Endothelial cell of hepatic sinusoid (primary cell): ENCODE data around the gene SLC37A4.
"Not testable (repeated sequence)": the region's sequence is repeated elsewhere in the genome, so short reads cannot be mapped to it uniquely, and the experiment has no call there.

Source experiments
- in situ Hi-C: cut with HindIII; loops from 2 replicates; pipeline ENCODE4 v1.10.0; 2017; ENCODE audit warnings: low sequenced_read_pairs

Gene SLC37A4

GRCh38 chr11:119030329-119031047, at the start of gene SLC37A4:
Gene SLC37A4, minus strand, starts transcription at chr11:119030877.
- in situ Hi-C loops = no loop called here

GRCh38 chr11:119078675-119079420, 48.2 kb upstream of the SLC37A4 start:
- in situ Hi-C loops = no loop called here

GRCh38 chr11:119077839-119078238, 47.2 kb upstream of the SLC37A4 start:
- in situ Hi-C loops = no loop called here

GRCh38 chr11:119067371-119068222, 36.9 kb upstream of the SLC37A4 start, which contains the start of gene VPS11:
Gene VPS11, plus strand, starts transcription at chr11:119067818. Its CDS starts 6 bp downstream, at chr11:119067824.
- in situ Hi-C loops = no loop called here

GRCh38 chr11:119065369-119065768, 34.7 kb upstream of the SLC37A4 start:
- in situ Hi-C loops = no loop called here

- in situ Hi-C loops = no loop called here
These were observed 32.1 kb upstream of the SLC37A4 start for GRCh38 chr11:119062779-119063178.

GRCh38 chr11:119061256-119061655, 30.6 kb upstream of the SLC37A4 start:
- in situ Hi-C loops = no loop called here

- in situ Hi-C loops = not testable (repeated sequence)
These were observed 28.5 kb upstream of the SLC37A4 start for GRCh38 chr11:119059128-119059527.

GRCh38 chr11:119057000-119057769, 26.5 kb upstream of the SLC37A4 start, which contains the start of gene HYOU1:
Gene HYOU1, minus strand, starts transcription at chr11:119057205. Its CDS starts 1,045 bp downstream, at chr11:119056160.
- in situ Hi-C loops = no loop called here

- in situ Hi-C loops = no loop called here
These were observed 25.8 kb upstream of the SLC37A4 start for GRCh38 chr11:119056421-119056999.

- in situ Hi-C loops = no loop called here
These were observed 25.2 kb upstream of the SLC37A4 start for GRCh38 chr11:119055901-119056300.

GRCh38 chr11:119054418-119054817, 23.7 kb upstream of the SLC37A4 start:
- in situ Hi-C loops = no loop called here

GRCh38 chr11:119052163-119052814, 21.6 kb upstream of the SLC37A4 start:
- in situ Hi-C loops = no loop called here

GRCh38 chr11:119051440-119052162, 20.9 kb upstream of the SLC37A4 start:
- in situ Hi-C loops = no loop called here

GRCh38 chr11:119049081-119049480, 18.4 kb upstream of the SLC37A4 start:
- in situ Hi-C loops = no loop called here

- in situ Hi-C loops = no loop called here
These were observed 18.0 kb upstream of the SLC37A4 start for GRCh38 chr11:119048644-119049043.

- in situ Hi-C loops = no loop called here
These were observed 16.5 kb upstream of the SLC37A4 start for GRCh38 chr11:119047205-119047604.

GRCh38 chr11:119046489-119046888, 15.8 kb upstream of the SLC37A4 start:
- in situ Hi-C loops = no loop called here

GRCh38 chr11:119044708-119045107, 14.0 kb upstream of the SLC37A4 start:
- in situ Hi-C loops = no loop called here
